GM13976 (cell line): ENCODE results near the gene AMPH.

ENCODE experiments used
- DNase-seq: peaks from one replicate; pipeline ENCODE4 v3.0.0; 2012; ENCODE audit warnings: low spot score
- in situ Hi-C: fragments of 300-500 bp; cut with MboI; formaldehyde crosslinking; loops from one replicate; pipeline ENCODE4 v1.12.0; 2022; ENCODE audit warnings: low sequenced_read_pairs, mixed read lengths, inconsistent platforms; ENCODE audit not compliant: unreplicated experiment
- TF ChIP-seq, protein P1 (sequence below): IDR thresholded peaks from 2 replicates; pipeline ENCODE4 v1.5.1; 2012; ENCODE audit warnings: borderline replicate concordance, mild to moderate bottlenecking; ENCODE audit not compliant: insufficient read depth; ENCODE audit errors: extremely low read depth, missing control alignments, control extremely low read depth

Gene AMPH

DNA sequence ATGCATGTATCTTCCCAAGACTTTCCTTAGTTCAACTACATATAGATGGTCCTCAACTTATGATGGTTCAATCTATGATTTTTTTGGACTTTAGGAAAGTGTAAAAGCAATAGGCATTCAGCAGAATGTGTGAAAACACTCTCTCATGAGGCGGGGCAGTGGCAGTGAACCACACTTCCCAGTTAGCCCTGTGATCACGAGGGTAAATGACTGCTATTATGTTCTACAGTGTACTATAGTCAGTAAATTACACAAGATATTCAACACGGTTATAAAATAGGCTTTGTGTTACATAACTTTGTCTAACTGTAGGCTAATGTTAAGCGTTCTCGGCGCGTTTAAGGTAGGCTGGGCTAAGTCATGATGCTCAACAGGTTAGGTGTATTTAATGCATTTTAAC lies 169.3 kb downstream of the AMPH start:
- no peak for DNase-seq
- TF ChIP-seq, protein P1, sequence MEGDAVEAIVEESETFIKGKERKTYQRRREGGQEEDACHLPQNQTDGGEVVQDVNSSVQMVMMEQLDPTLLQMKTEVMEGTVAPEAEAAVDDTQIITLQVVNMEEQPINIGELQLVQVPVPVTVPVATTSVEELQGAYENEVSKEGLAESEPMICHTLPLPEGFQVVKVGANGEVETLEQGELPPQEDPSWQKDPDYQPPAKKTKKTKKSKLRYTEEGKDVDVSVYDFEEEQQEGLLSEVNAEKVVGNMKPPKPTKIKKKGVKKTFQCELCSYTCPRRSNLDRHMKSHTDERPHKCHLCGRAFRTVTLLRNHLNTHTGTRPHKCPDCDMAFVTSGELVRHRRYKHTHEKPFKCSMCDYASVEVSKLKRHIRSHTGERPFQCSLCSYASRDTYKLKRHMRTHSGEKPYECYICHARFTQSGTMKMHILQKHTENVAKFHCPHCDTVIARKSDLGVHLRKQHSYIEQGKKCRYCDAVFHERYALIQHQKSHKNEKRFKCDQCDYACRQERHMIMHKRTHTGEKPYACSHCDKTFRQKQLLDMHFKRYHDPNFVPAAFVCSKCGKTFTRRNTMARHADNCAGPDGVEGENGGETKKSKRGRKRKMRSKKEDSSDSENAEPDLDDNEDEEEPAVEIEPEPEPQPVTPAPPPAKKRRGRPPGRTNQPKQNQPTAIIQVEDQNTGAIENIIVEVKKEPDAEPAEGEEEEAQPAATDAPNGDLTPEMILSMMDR = no peak
- in situ Hi-C loops = no loop called here

DNA sequence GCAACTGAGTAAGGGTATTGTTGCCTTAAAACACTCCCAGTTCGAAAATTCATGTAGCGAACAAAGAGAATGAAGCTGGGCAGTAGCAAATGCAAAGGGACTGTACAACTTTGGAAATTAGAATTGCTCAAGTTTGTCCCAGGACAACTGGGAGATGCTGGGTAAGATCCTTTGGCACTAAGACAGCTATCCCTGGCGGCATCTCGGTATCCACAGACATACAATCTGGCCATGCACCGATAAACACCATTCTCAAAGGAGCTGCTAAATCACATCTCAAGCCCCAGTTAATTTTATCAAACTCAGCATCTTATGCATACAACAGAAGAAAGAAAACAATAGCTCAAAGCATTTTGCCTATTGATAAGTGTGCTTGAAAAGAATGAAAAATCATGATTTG lies 177.3 kb downstream of the AMPH start:
- in situ Hi-C loops = no loop called here
- DNase-seq = no peak
- TF ChIP-seq, protein P1 = no peak

DNA sequence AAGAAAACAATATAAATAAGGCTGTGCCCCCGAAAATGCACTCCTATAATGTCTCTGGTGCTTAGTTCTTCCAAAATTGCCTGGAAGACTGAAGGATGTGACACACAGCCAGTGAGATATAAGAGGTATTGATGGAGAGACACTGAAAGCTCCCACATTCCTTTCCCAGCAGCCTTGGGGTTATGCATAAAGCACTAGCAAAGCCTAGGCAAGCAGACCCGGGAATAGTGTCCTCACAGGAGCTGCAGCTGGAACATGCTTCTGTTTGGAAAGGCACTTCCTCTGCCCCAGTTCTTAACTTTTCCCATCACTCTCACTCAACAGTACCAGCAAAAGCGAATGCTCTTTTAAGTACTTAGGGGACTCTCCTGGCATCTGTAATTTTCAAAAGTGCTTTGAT lies 178.0 kb downstream of the AMPH start:
- DNase-seq = no peak
- in situ Hi-C loops = no loop called here

DNA sequence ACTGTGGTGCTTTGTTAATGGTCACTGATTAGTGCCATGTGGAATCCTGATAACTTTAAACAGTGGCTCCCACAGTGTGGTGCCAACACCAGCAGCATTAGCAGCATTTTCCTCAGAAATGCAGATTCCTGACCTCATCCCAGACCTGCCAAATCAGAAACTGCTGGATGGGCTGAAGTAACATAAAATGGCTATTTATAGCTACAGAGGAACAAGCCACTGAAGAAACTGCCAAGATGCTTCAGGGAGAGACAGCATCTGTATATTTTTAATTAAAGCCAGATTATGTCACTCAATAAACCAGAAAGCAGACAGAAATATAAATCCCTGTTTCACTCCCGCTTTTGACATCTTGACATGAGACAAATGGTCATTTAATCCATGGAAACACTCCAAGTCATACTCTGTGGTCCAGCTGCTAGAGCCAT lies 178.5 kb downstream of the AMPH start:
- in situ Hi-C loops = no loop called here
- TF ChIP-seq, protein P1 = no peak
- DNase-seq = no peak

More for the DNA sequence above, 178.0 kb downstream of the AMPH start:
- TF ChIP-seq, protein P1 = no peak

DNA sequence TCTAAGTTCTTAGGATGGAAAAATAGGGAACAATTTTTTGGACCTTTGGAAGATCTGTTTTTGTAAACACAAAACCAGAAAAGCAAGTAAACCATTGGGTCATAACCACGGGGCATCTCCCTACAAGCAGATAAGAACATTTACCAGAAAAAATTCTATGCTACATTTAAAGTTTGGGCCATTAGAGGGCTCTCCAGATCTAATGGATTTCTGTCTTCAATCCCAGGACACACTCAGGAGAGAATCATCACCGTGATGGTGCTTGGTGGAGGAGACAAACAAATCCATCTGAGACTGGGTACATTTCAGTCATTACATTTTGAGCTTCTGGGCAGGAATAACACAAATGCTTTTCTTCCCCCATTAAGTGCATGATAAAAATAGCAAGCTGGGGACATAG lies 179.3 kb downstream of the AMPH start:
- peak; percentile 16 for DNase-seq
- TF ChIP-seq, protein P1 = no peak
- in situ Hi-C loops = no loop called here

DNA sequence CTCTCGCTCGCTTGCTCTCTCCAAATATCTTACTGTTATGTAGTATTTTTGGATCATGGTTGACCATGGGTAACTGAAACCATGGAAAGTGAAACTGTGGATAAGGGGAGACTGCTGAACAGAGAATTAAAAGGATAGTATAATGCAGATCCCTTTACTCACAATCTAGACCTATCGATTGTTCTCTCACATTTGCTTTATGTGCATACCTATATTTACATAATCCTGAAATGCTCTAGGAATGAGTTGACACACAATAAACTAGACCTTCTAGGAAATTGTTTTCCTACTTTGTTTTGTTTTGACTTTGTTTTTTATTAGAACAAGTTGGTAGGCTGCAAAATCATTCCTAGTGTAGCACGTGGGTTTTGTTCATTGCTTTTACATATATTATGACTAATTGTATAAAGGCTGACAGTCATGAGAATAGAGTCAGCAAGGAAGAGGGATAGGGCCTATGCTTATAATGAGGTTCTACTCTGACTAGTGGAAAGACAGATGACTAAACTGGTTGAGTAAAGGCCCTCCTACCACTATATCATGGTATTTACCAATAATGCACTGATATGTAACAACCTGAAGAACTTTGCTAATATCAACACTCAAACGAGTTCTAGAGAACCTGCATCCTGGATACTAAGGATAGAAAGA lies 182.5 kb downstream of the AMPH start:
- DNase-seq = no peak
- in situ Hi-C loops = no loop called here
- TF ChIP-seq, protein P1 = no peak
